Hepatocyte (in vitro differentiated cells): Measurements from ENCODE around the gene STAB2.

ENCODE experiments used
- CTCF ChIP-seq: fragments of 200-600 bp; sonication (generic); IDR thresholded peaks from 2 replicates; pipeline ENCODE4 v1.5.1; 2016; ENCODE audit warnings: antibody characterized with exemption, mild to moderate bottlenecking; ENCODE audit not compliant: poor library complexity
- EZH2 ChIP-seq: fragments of 200-600 bp; sonication (generic); IDR thresholded peaks from 2 replicates; pipeline ENCODE4 v1.6.1; 2016; ENCODE audit warnings: antibody characterized with exemption, mild to moderate bottlenecking, borderline replicate concordance
- EZH2phosphoT487 ChIP-seq: fragments of 200-600 bp; sonication (generic); IDR thresholded peaks from one replicate; pipeline ENCODE4 v1.6.1; 2018; ENCODE audit warnings: antibody characterized with exemption, mild to moderate bottlenecking, low read depth, moderate library complexity; ENCODE audit not compliant: unreplicated experiment, severe bottlenecking

GRCh38 chr12:103812789-103813188, 225.7 kb downstream of the STAB2 start:
- no peak for TF ChIP-seq CTCF
- no peak for TF ChIP-seq EZH2
- TF ChIP-seq EZH2phosphoT487 = no peak
